HG03521 (cell line): ENCODE results near the gene CRYBB3.
"Not testable (repeated sequence)": the region's sequence is repeated elsewhere in the genome, so short reads cannot be mapped to it uniquely, and the experiment has no call there.

Experiments
- ATAC-seq: cut with Tn5 transposase; IDR thresholded peaks from one replicate; pipeline ENCODE4 v1.9.1; 2021; ENCODE audit warnings: mild to moderate bottlenecking, moderate library complexity; ENCODE audit not compliant: unreplicated experiment

The CRYBB3 gene

GRCh38 chr22:25204547-25204946 is 4.9 kb downstream of the CRYBB3 start:
- ATAC-seq = not testable (repeated sequence)

GRCh38 chr22:25205847-25206246 is 6.2 kb downstream of the CRYBB3 start:
- ATAC-seq = no peak

GRCh38 chr22:25206998-25207397 is 7.3 kb downstream of the CRYBB3 start:
- ATAC-seq = no peak

- no peak for ATAC-seq
These were observed 8.0 kb downstream of the CRYBB3 start for GRCh38 chr22:25207553-25208157.

- no peak for ATAC-seq
These were observed 8.7 kb downstream of the CRYBB3 start for GRCh38 chr22:25208328-25208727.

DNA sequence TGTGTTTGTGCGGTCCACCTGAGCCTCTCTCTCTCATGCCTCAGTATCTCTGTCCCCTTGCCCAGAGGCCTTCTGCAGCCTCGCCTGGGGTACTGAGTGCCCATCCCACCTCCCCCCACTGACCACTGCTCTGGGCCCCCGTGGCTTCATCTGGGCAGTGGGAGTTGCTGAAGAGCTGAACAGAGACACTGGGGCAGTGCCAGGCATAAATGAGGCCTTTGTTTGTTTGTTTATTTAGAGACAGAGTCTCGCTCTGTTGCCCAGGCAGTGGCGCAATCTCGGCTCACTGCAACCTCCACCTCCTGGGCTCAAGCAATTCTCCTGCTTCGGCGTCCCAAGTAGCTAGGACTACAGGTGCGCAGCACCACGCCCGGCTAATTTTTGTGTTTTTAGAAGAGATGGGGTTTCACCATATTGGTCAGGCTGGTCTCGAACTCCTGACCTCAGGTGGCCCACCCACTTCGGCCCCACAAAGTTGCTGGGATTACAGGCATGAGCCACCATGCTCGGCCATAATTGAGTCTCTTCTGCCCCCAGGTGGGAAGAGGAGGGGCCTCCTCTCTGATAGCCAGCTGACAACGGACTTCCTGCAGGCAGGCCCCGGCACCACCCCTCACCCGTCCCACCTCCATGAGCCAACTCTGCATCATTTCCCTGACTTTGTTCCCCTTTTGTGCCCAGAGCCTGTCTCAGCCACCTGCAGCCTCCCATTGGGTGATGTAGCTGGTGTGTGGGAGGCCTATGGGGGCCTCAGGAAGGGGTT is 9.3 kb downstream of the CRYBB3 start:
- ATAC-seq = no peak

DNA sequence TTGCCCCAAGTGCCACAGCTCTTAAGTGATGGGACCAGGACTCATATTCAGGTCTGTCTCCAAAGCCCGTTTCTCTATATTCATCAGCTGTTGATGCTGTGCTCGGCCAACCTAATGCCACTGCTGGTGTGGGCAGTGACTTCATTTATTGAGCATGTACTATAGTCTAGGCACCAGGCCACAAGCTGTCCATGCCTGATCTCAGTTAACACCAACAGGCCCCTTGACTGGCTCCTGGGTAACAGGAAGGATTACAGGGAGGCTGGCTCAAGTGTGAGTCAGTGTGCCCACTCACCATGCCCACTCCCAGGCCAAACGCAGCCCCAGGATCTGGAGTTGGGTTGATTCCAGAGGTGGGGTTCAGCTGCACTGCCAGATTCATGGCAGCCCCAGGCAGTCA is 11.1 kb downstream of the CRYBB3 start:
- no peak for ATAC-seq

- no peak for ATAC-seq
These were observed 12.7 kb downstream of the CRYBB3 start for GRCh38 chr22:25212337-25212736.

GRCh38 chr22:25213221-25213620 is 13.6 kb downstream of the CRYBB3 start:
- ATAC-seq = no peak

- ATAC-seq = no peak
These were observed 16.6 kb downstream of the CRYBB3 start for GRCh38 chr22:25216230-25216629.

DNA sequence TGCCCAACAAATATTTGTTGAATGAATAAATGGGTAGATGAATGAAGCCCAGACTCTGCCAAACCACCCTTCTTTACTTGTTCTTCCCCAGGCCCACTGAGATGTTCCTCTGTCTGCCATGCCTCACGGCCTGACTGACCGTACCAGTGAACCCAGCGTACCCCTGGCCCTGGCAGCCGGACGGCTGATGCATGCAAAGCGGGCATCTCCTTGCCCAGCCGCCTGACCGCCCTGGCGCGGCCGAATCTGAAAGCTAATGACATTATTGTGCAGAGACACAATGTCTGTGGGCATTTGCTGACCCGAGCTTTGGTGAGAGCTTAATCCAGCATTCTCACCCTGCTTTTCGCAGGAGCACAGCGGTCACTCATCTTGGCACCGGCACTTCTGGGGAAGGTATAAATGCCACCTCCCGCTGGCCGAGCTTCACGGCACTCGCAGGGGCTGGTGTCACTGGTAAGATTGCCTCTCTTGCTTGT is 19.6 kb downstream of the CRYBB3 start, which contains the start of gene CRYBB2:
CRYBB2 (plus strand) TSS at position 429 of the 479 bp plus-strand sequence. CDS start 1,791 bp downstream, outside the sequence.
- no peak for ATAC-seq

DNA sequence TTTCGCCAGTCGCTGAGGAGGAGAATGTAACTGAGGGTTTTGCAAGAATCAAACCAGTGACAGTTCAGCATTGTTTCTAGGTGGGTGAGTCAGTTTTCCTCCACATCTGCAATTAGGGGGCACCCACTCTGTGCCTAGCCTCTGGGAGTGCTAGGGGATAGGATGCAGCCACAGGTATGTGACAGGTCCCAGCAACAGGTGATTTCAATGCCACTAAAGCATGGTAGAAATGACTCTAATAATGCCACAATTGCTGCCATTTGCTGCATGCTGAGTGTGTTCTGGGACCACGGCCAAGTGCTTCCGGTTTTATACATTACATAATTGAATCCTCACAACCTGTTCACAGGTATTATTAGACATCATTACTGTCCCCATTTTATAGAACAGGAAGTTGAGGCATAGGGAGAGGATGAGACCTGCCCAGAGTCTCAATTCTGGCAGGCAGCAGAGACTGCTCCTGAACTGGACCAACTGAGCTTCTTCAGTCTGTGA is 20.3 kb downstream of the CRYBB3 start:
- ATAC-seq = no peak

GRCh38 chr22:25221790-25222189 is 22.1 kb downstream of the CRYBB3 start:
- no peak for ATAC-seq

DNA sequence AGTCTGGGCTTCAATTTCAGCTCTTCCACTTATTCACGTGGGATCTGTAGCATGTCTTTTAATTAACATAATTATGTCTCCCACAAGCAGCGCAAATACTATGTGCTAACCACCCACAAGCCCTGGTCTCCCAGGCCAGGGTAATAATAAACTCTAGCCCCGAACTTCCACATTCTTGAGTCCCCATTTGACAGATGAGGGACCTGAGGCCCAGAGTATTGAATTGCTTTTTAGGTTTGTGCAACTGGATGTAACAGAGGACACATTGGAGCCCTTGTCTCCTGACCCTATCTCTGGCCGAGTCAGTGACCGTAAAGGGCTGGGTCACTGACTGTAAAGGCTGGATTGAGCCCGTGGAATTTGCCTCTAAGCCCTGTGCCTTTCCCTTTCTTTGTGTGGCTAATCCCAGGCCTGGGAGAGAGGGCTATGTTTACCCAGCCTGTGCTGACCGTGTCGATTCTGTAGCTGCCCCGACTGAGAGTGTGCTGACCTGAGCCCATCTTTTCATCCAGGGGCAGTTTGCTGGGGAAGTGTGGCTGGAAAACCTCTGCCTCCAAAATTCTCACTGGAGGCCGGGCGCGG is 23.7 kb downstream of the CRYBB3 start:
- no peak for ATAC-seq

GRCh38 chr22:25228822-25229221 is 29.2 kb downstream of the CRYBB3 start:
- no peak for ATAC-seq

- not testable (repeated sequence) for ATAC-seq
These were observed 31.1 kb downstream of the CRYBB3 start for GRCh38 chr22:25230760-25231159.

GRCh38 chr22:25232301-25232700 is 32.6 kb downstream of the CRYBB3 start:
- no peak for ATAC-seq

DNA sequence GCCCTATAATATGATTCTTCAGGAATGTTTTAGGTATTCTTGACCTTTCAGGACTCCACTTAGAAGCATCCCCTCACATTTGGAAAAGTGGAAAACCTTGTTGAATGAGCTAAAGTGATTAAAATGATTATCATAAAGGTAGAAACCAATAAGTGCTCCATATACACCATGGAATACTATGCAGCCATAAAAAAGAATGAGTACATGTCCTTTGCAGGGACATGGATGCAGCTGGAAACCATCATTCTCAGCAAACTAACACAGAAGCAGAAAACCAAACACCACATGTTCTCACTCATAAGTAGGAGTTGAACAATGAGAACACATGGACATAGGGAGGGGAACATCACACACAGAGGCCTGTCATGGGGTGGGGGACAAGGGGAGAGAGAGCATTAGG is 34.0 kb downstream of the CRYBB3 start:
- ATAC-seq = not testable (repeated sequence)

DNA sequence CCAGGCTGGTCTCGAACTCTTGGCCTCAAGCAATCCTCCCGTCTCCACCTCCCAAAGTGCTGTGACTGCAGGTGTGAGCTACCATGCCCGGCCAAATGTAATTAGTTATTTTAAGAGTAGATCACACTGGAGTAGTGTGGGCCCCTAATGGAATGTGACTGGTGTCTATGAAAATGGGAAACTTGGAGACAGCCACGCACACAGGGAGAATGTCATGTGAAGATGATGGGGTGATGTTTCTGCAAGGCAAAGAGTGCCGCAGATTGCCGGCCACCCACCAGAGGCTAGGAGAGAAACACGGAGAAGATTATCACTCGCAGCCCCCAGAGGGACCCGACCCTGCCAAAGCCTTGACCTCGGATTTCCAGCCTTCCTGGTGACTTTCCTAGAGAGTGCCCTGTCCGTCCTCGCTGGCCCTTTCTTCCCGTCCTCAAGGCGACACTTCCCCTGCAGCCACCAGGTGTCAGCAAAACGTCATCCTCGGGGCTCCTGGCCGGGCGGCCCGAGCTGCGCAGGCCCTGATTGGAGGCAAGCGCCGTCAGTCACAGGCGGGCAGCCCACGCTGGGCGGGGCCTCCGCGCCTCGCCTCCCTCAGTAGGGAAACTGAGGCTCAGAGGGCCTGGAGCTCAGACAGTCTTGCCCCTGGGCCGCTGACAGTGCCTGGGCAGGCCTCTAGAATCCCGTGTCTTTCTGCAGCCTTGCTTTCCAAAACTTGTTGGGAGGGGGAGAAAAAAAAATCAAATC is 36.1 kb downstream of the CRYBB3 start:
- peak; percentile 61 for ATAC-seq

DNA sequence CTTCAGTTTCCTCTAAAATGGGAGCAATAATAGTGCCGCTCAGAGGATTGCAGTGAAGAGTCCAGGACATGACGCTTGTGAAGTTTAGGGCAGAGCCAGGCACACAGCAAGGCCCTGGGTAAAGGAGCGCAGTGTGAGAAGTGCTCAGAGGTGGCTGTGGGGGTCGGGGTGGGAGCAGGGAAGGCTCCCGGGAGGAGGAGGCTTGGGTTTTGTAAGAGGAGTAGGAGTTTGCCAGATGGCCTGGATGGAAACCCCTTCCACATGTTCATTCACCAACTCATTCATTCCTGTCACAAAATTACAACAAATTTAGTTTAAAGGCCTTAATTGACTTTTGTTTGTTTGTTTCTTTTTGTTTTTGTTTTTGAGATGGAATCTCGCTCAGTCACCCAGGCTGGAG is 36.8 kb downstream of the CRYBB3 start:
- no peak for ATAC-seq

- no peak for ATAC-seq
These were observed 37.8 kb downstream of the CRYBB3 start for GRCh38 chr22:25237503-25237902.
